HUDEP-2 (cell line): ENCODE results near the gene NXPH2.
A peak's percentile ranks its signal among the peaks of the same experiment; 100 is the strongest.
"Not testable (repeated sequence)": the region's sequence is repeated elsewhere in the genome, so short reads cannot be mapped to it uniquely, and the experiment has no call there.

Source experiments
- DNase-seq, 76 experiments: peaks; one replicate each; lab custom pipeline; 2025; ENCODE audit not compliant: unreplicated experiment in 76 of 76; lab: John Stamatoyannopoulos, UW

NXPH2 gene

GRCh38 chr2:138760676-138761075 is 19.5 kb downstream of the NXPH2 start:
- no peak for DNase-seq

DNA sequence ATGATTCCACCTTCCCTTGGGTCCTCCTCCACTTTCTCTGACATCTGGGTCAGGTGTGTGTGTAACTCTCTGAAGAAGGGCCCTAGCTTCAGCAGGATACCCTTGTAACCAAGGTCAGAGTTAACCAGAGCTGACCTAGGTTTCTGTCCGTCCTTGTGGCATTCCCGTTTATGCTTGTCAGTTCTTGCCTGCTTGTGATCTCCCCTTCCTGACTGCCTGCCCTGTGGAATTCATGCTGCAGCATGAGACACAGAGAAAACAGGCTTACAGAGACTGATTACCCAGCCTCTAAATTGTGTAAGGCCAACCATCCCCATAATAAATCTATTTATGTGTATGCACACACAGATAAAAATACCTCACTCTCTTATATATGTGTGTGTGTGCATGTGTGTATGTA is 22.8 kb downstream of the NXPH2 start:
- DNase-seq, result no peak

DNA sequence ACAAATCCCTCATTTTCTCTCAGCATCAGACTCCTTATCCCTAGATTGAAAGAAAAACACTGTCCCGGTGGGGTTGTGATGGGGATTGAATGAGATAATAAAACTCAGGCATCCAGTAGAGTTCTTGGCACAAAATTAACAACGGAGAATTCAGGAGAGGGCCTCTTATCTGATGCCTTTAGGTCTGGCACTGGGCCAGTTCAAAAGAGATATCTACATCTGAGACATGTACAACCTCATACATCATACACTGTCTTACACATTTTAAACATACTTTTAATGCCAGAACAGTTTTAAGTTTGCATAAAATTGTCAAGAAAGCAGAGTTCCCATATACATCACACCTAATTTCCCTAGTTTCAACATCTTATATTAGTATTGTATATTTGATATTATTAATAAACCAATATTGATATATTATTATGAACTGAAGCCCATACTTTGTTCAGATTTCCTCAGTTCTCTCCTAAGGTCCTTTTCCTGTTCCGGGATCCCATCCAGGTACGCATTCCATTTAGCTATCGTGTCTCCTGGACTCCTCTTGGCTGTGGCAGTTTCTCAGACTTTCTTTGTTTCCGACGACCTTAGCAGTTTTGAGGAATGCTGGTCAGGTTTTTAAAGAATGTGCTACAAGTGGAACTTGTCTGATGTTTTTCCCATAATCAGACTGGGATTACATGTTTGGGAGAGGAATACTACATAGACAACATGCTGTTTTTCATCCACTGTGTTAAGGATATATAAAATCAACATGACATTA is 27.8 kb downstream of the NXPH2 start:
- no peak for DNase-seq

DNA sequence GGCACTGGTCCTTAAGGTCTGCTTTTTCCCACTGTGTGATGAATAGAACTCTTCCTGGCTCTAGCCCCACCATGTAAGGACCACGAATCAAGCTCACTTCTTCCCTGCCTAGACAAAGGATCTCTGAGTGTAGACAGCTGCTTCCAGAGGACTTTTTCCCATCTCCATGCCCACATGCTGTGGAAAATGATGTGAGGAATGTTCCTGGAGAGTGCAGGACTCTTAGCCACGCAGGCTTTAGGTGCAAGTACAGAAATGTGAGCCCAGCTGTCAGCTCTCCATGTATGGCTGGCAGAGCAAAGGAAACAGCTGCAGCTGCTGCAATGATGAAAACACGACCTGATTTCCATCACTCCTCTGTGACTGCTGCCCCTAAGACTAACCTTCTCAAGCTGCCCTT is 35.5 kb downstream of the NXPH2 start:
- DNase-seq, result no peak

DNA sequence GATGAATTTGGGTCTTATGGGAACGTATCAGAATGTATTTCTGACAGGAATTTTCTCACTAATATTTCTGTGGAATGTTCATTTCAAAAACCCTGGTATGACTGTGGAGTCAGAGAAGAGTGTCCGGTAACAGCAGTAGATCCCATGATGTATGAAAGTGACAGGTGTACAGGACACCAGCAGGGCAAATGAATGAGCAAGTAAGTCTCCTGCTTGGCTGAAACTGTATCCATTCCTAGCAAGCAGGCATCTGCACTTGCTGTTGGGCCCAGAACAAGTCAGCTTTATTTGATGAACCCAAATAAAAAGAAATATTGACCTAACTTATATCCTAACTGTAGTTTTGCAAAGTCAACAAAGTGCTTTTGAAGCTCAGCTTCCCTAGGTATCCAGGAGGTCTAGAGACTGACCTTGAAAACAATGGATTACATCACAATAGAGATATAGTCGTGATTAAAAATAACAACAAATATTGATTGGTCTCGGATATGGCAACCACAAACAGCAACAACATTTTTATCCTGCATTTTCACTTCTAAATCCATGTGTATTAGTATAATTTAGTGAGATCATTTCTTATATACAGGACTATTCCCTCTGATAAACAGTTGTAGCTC is 37.6 kb downstream of the NXPH2 start:
- no peak for DNase-seq

DNA sequence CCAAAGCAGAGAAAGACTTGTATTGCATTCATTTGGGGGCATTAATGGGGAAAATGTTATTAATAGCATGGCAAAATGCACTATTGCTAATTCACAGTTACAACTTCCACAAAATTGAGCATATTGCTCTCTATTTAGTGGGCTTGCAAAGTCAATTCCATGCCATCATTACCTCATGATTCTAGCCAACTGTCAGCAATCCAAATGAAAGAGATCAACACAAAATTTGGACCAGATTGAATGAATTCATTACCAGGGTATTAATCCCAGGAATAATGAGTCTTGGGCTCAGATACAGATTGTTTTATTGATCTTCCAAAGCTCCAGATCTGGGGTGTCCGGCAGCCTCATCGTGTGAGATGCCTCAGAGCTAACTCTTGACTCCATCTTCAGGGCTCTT is 38.3 kb downstream of the NXPH2 start:
- DNase-seq, result no peak

DNA sequence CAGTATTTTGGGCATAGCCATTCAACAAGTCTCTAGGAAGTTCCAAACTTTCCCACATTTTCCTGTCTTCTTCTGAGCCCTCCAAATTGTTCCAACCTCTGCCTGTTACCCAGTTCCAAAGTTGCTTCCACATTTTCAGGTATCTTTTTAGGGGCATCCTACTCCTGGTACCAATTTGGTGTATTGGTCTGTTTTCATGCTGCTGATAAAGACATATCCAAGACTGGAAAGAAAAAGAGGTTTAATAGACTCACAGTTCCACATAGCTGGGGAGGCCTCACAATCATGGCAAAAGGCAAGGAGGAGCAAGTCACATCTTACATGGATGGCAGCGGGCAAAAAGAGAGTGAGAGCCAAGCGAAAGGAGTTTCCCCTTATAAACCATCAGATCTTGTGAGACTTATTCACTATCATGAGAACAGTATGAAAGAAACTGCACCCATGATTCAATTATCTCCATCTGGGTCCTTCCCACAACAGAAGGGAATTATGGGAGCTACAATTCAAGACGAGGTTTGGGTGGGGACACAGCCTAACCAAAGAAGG is 43.1 kb downstream of the NXPH2 start:
- DNase-seq, result not testable (repeated sequence)

DNA sequence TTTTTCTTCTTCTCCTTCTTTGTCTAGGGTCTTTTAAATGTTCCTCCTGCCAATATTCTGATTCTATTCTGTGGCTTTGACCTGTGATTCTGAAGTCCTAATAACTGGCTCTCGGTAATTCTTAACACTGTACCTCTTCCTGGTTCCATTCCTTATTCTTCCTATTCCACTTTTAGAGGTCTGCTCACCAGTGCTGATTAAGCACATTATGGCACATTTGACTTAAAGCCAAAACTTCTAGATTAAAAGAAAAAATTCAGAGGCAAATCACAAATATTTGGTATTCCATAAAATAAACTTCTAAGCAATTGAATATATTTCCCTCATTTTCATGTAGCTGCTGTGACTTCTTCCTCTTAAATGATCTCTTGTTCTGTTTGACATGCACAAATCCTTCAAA is 47.5 kb downstream of the NXPH2 start:
- DNase-seq, result no peak

GRCh38 chr2:138730497-138731030 is 49.6 kb downstream of the NXPH2 start:
- no peak for DNase-seq

- no peak for DNase-seq
Measured at GRCh38 chr2:138727956-138728355, 52.2 kb downstream of the NXPH2 start.

DNA sequence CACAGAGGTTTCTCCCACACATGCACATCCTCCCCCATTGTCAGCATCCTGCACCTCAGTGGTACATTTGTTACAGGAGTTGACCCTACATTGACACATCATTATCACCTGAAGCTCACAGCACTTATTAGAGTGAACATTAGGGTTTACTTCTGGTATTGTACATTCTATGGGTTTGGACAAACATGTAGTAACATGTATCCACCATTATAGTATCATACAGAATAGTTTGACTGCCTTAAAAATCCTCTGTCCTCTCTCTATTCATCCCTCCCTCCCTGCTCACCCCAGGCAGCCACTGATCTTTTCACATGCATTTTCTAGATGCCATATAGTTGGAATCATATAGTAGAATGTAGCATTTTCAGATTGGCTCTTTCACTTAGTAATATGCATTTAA is 53.5 kb downstream of the NXPH2 start:
- no peak for DNase-seq

DNA sequence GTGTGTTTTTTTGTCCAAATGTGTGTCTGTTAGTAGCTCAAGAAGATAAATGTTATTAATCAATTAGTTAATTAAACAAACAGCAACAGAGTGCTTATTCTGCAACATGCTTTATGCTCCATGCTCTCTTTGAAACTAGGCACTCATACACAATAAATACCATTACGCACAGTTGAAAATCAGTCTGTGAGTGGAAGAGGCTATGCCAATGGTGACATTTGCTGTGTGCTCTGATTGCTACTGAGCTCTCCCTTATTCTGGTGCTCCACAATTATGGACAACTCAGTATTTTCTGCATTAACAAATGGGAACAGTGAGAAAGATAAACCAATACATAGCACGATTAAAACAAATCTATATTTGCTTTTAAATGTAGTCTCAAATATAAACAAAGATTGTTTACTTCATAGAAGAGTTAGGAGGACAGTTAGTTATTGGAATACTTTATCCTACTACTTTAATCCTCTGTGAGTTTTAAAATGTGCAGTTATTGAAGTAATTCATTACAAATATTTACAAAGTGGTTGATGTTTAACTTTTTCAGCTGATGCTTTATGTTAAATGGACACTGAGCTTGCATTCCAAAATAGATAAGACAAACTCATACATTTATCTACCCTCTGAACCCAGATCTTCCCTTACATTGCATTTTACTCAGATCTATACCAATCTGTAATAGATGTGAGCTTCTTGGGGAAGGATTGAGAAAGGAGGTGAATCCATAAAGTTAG is 55.3 kb downstream of the NXPH2 start:
- DNase-seq, result no peak

DNA sequence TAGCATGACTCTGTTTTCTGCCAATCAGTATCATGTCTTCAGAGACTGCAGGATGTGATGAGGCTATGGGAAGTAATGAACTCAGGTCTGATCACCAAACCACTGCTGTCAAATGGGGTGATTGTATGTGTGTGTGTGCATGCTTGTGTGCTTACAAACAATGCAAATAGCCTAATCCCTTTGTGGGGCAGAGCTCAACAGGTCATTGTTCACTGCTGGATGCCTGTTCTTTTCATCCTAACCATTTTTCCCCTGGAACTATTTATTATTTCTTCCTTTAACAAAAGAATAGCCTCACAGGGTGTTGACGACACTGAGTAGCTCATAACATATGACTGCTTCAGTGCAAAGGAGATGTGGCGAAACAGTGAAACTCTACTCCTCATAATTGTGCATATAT is 55.9 kb downstream of the NXPH2 start:
- no peak for DNase-seq

- DNase-seq, result no peak
Measured at GRCh38 chr2:138723196-138723987, 56.8 kb downstream of the NXPH2 start.

- DNase-seq, result no peak
Measured at GRCh38 chr2:138722316-138722715, 57.9 kb downstream of the NXPH2 start.

GRCh38 chr2:138720035-138720838 is 60.0 kb downstream of the NXPH2 start:
- DNase-seq, result no peak

DNA sequence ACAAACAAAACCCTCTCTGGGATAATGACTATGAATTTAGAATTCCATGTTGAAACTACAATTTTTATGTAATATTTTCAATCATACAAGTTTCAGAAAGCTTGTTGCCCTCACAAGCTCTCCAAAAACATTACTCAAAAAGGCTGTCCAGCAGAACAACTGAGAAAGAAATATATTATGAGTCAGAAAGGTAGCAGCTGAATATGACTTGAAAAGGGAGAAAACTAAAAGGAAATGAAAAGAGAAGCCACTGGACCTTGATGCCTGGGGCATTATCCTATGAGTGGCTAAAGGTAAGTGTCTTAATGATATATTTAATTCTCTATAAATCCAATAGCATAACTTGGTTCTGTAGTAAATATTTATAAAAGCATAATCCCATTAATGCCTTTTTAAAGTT is 61.8 kb downstream of the NXPH2 start:
- DNase-seq, result no peak

DNA sequence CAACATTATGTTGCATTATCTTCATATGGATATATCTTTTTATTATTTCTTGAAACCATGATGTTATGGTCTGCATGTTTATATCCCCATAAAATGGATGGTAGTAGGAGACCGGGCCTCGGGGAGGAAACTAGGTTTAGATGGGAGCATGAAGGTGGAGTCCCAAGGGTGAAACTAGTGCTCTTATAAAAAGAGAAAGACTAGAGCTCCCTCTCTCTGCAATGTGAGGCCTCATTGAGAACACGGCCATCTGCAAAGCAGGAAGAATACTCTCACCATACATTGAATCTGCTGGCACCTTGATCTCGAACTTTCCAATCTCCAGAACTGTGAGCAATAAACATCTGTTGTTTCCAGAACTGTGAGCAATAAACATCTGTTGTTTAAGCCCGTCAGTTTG is 64.0 kb downstream of the NXPH2 start:
- peak in 3 of 76 experiments; percentile 1 to 4 (median 1) for DNase-seq

GRCh38 chr2:138713504-138713903 is 66.7 kb downstream of the NXPH2 start:
- no peak for DNase-seq

GRCh38 chr2:138713069-138713496 is 67.1 kb downstream of the NXPH2 start:
- no peak for DNase-seq
